DOHH2 (cell line): ENCODE results near the gene PFDN5.

ENCODE experiments used
- H3F3A ChIP-seq: fragments of 200-600 bp; sonication (generic), shearing (Covaris generic); 2 replicates; pipeline ENCODE4 v1.6.0; 2016; ENCODE audit warnings: antibody characterized with exemption, mild to moderate bottlenecking; ENCODE audit not compliant: control insufficient read depth, insufficient read depth
- H3K27ac ChIP-seq: fragments of 200-600 bp; sonication (generic); 2 replicates; pipeline ENCODE4 v1.5.1; 2014; ENCODE audit warnings: low read depth, mild to moderate bottlenecking, low read length, moderate library complexity
- H3K27me3 ChIP-seq: fragments of 200-600 bp; sonication (generic); 2 replicates; pipeline ENCODE4 v1.6.1; 2014; ENCODE audit warnings: mild to moderate bottlenecking, low read length, mixed read lengths; ENCODE audit not compliant: control insufficient read depth
- H3K36me3 ChIP-seq: fragments of 200-600 bp; sonication (generic); 2 replicates; pipeline ENCODE4 v1.6.1; 2014; ENCODE audit warnings: mild to moderate bottlenecking, low read length, moderate library complexity, mixed read lengths; ENCODE audit not compliant: control insufficient read depth
- H3K4me1 ChIP-seq: fragments of 200-600 bp; sonication (generic); 2 replicates; pipeline ENCODE4 v1.6.1; 2014; ENCODE audit warnings: mild to moderate bottlenecking, low read length, mixed read lengths; ENCODE audit not compliant: control insufficient read depth
- H3K4me2 ChIP-seq: fragments of 200-600 bp; sonication (generic); 2 replicates; pipeline ENCODE4 v1.6.0; 2014; ENCODE audit warnings: mild to moderate bottlenecking, low read length, moderate library complexity
- H3K4me3 ChIP-seq: fragments of 200-600 bp; sonication (generic); 2 replicates; pipeline ENCODE4 v1.5.1; 2014; ENCODE audit warnings: mild to moderate bottlenecking, low read length, mixed read lengths
- H3K79me2 ChIP-seq: fragments of 200-600 bp; sonication (generic); 2 replicates; pipeline ENCODE4 v1.6.1; 2014; ENCODE audit warnings: mild to moderate bottlenecking, low read length, mixed read lengths; ENCODE audit not compliant: control insufficient read depth
- H3K9me2 ChIP-seq: fragments of 200-600 bp; sonication (generic); replicated peaks from 2 replicates; pipeline ENCODE4 v1.6.1; 2014; ENCODE audit warnings: mild to moderate bottlenecking, low read length, mixed read lengths; ENCODE audit not compliant: control insufficient read depth
- H3K9me3 ChIP-seq: fragments of 200-600 bp; sonication (generic); 2 replicates; pipeline ENCODE4 v1.6.1; 2014; ENCODE audit warnings: antibody characterized with exemption, low read length, mixed read lengths; ENCODE audit not compliant: control insufficient read depth, insufficient read depth
- H4K20me1 ChIP-seq: fragments of 200-600 bp; sonication (generic); 2 replicates; pipeline ENCODE4 v1.6.0; 2014; ENCODE audit warnings: low read depth, mild to moderate bottlenecking, antibody characterized with exemption, low read length, moderate library complexity; ENCODE audit not compliant: control insufficient read depth, insufficient read depth
- EZH2phosphoT487 ChIP-seq: fragments of 200-600 bp; sonication (generic); IDR thresholded peaks from 2 replicates; pipeline ENCODE4 v1.6.1; 2017; ENCODE audit warnings: borderline replicate concordance, mild to moderate bottlenecking, antibody characterized with exemption, low read length, moderate library complexity, mixed read lengths
- TF ChIP-seq, protein P1 (sequence below): fragments of 200-600 bp; sonication (generic); IDR thresholded peaks from one replicate; pipeline ENCODE4 v1.5.1; 2014; ENCODE audit warnings: antibody characterized with exemption, mild to moderate bottlenecking, low read depth, low read length; ENCODE audit not compliant: poor library complexity, severe bottlenecking

The PFDN5 gene

DNA sequence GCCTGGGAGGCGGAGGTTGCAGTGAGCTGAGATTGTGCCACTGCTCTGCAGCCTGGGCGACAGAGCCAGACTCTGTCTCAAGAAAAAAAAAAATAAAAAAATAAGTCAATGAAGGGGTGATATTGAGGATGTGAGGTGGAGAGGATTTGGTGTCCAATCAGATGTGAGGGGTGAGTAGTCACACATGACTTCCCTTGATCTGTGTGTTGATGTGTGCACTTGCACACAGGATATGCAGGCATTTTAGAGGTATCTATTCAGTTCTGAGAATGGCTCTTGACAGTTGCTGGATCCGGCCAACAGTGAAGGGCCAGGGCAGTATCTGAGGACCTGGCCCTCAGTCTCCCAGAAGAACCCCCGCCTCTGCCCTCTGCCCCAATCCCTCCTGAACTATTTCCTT is 48.6 kb downstream of the PFDN5 start:
- Histone ChIP-seq H3K36me3 (no peaks in the 10 kb centered on the region), H3K4me1 (peaks cover 24% of the 10 kb centered on the region), H3K9me3 (no peaks in the 10 kb centered on the region), H3K9me2 (no peaks in the 10 kb centered on the region), H4K20me1 (0 out of 2 replicates have a peak, but pooled peaks cover 3% of the 10 kb centered on the region), H3K79me2 (no peaks in the 10 kb centered on the region), H3K27ac (no peak overlapping the region), H3K4me2 (peak overlapping the region; percentile 90), H3K27me3 (peaks cover 6% of the 10 kb centered on the region), H3F3A (peaks cover 14% of the 10 kb centered on the region), H3K4me3 (peak overlapping the region; percentile 76)
- no peak for TF ChIP-seq EZH2phosphoT487
- TF ChIP-seq, protein P1, sequence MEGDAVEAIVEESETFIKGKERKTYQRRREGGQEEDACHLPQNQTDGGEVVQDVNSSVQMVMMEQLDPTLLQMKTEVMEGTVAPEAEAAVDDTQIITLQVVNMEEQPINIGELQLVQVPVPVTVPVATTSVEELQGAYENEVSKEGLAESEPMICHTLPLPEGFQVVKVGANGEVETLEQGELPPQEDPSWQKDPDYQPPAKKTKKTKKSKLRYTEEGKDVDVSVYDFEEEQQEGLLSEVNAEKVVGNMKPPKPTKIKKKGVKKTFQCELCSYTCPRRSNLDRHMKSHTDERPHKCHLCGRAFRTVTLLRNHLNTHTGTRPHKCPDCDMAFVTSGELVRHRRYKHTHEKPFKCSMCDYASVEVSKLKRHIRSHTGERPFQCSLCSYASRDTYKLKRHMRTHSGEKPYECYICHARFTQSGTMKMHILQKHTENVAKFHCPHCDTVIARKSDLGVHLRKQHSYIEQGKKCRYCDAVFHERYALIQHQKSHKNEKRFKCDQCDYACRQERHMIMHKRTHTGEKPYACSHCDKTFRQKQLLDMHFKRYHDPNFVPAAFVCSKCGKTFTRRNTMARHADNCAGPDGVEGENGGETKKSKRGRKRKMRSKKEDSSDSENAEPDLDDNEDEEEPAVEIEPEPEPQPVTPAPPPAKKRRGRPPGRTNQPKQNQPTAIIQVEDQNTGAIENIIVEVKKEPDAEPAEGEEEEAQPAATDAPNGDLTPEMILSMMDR = no peak

- H3K36me3 ChIP-seq = no peaks in the 10 kb centered on the region
- H3K4me2 ChIP-seq = peak overlapping the region; percentile 90
- H3K27me3 ChIP-seq = peaks cover 6% of the 10 kb centered on the region
- H3F3A ChIP-seq = peaks cover 14% of the 10 kb centered on the region
- no peaks in the 10 kb centered on the region for H3K9me3 ChIP-seq
- no peaks in the 10 kb centered on the region for H3K79me2 ChIP-seq
- H3K9me2 ChIP-seq = no peaks in the 10 kb centered on the region
- TF ChIP-seq, protein P1 = no peak
- peaks cover 24% of the 10 kb centered on the region for H3K4me1 ChIP-seq
- no peak overlapping the region for H3K27ac ChIP-seq
- 0 out of 2 replicates have a peak, but pooled peaks cover 3% of the 10 kb centered on the region for H4K20me1 ChIP-seq
- peak overlapping the region; percentile 76 for H3K4me3 ChIP-seq
These were observed 49.1 kb downstream of the PFDN5 start for GRCh38 chr12:53344487-53344823.

GRCh38 chr12:53344824-53345485 is 49.6 kb downstream of the PFDN5 start:
- Histone ChIP-seq H4K20me1 (0 out of 2 replicates have a peak, but pooled peaks cover 3% of the 10 kb centered on the region), H3K4me1 (peaks cover 24% of the 10 kb centered on the region), H3K27ac (no peak overlapping the region), H3K36me3 (no peaks in the 10 kb centered on the region), H3K4me3 (peak overlapping the region; percentile 76), H3K27me3 (peaks cover 6% of the 10 kb centered on the region), H3K9me2 (no peaks in the 10 kb centered on the region), H3K79me2 (no peaks in the 10 kb centered on the region), H3K4me2 (peak overlapping the region; percentile 90), H3K9me3 (no peaks in the 10 kb centered on the region), H3F3A (peaks cover 14% of the 10 kb centered on the region)
- no peak for TF ChIP-seq EZH2phosphoT487
- TF ChIP-seq, protein P1 = peak; percentile 91
